Smooth muscle cell (in vitro differentiated cells): ENCODE measurements around the gene B4GAT1. TPM values are rescaled to one million over a fixed set of nuclear protein-coding genes. Genes with fewer than 3 reads are reported as not detected.

Experiments used
- DNase-seq: peaks from one replicate; lab custom pipeline; 2025; ENCODE audit not compliant: unreplicated experiment; lab: John Stamatoyannopoulos, UW
- H2AFZ ChIP-seq: fragments of 200-600 bp; sonication (generic); 2 replicates; pipeline ENCODE4 v1.6.0; 2016; ENCODE audit warnings: antibody characterized with exemption, low read depth, mild to moderate bottlenecking
- H3F3A ChIP-seq: fragments of 200-600 bp; sonication (generic); 2 replicates; pipeline ENCODE4 v1.6.0; 2017; ENCODE audit warnings: antibody characterized with exemption, low read depth
- H3K27ac ChIP-seq: fragments of 200-600 bp; sonication (generic); 2 replicates; pipeline ENCODE4 v1.5.1; 2016; ENCODE audit warnings: low read depth, mild to moderate bottlenecking
- H3K27me3 ChIP-seq: fragments of 200-600 bp; sonication (generic); 2 replicates; pipeline ENCODE4 v1.6.1; 2016; ENCODE audit warnings: low read depth, mild to moderate bottlenecking
- H3K36me3 ChIP-seq: fragments of 200-600 bp; sonication (generic); 2 replicates; pipeline ENCODE4 v1.5.1; 2016; ENCODE audit warnings: low read depth
- H3K4me1 ChIP-seq: fragments of 200-600 bp; sonication (generic); 2 replicates; pipeline ENCODE4 v1.5.1; 2016; ENCODE audit warnings: low read depth
- H3K4me2 ChIP-seq: fragments of 200-600 bp; sonication (generic); 2 replicates; pipeline ENCODE4 v1.6.0; 2016; ENCODE audit warnings: mild to moderate bottlenecking
- H3K4me3 ChIP-seq: fragments of 200-600 bp; sonication (generic); 2 replicates; pipeline ENCODE4 v1.5.1; 2016; ENCODE audit warnings: mild to moderate bottlenecking
- H3K79me2 ChIP-seq: fragments of 200-600 bp; sonication (generic); 2 replicates; pipeline ENCODE4 v1.6.0; 2016; ENCODE audit warnings: low read depth, mild to moderate bottlenecking
- H3K9ac ChIP-seq: fragments of 200-600 bp; sonication (generic); 2 replicates; pipeline ENCODE4 v1.6.0; 2016; ENCODE audit warnings: low read depth
- H3K9me3 ChIP-seq: fragments of 200-600 bp; sonication (generic); replicated peaks from 2 replicates; pipeline ENCODE4 v1.5.1; 2016; ENCODE audit warnings: low read depth
- H4K20me1 ChIP-seq: fragments of 200-600 bp; sonication (generic); 2 replicates; pipeline ENCODE4 v1.6.0; 2016; ENCODE audit warnings: low read depth
- WGBS: methylation state at CpG from one replicate; pipeline ENCODE4 v1.1.7; 2016; ENCODE audit warnings: low lambda C conversion rate; 5-methylcytosine and 5-hydroxymethylcytosine counted together
- polyA plus RNA-seq: library from polyadenylated mRNA; unstranded; fragments of >200 nt; fragmentation: Nextera tagmentation; extraction: Ambion mirVana; gene quantifications from 2 replicates; pipeline ENCODE4 v1.2.1, GENCODE V29; 2016
- total RNA-seq: library from RNA; depleted of rRNA; stranded (reverse); fragments of >200 nt; gene quantifications from 2 replicates; pipeline ENCODE4 v1.2.3, GENCODE V29; 2014
- TF ChIP-seq, protein P1 (sequence below): fragments of 200-600 bp; sonication (generic); IDR thresholded peaks from 2 replicates; pipeline ENCODE4 v1.5.1; 2017; ENCODE audit warnings: borderline replicate concordance, mild to moderate bottlenecking, antibody characterized with exemption; ENCODE audit not compliant: insufficient read depth, poor library complexity, severe bottlenecking

B4GAT1 gene
- total and polyA plus RNA-seq, 2 experiments from 2014 or later: 27.1 to 35.1 TPM

DNA sequence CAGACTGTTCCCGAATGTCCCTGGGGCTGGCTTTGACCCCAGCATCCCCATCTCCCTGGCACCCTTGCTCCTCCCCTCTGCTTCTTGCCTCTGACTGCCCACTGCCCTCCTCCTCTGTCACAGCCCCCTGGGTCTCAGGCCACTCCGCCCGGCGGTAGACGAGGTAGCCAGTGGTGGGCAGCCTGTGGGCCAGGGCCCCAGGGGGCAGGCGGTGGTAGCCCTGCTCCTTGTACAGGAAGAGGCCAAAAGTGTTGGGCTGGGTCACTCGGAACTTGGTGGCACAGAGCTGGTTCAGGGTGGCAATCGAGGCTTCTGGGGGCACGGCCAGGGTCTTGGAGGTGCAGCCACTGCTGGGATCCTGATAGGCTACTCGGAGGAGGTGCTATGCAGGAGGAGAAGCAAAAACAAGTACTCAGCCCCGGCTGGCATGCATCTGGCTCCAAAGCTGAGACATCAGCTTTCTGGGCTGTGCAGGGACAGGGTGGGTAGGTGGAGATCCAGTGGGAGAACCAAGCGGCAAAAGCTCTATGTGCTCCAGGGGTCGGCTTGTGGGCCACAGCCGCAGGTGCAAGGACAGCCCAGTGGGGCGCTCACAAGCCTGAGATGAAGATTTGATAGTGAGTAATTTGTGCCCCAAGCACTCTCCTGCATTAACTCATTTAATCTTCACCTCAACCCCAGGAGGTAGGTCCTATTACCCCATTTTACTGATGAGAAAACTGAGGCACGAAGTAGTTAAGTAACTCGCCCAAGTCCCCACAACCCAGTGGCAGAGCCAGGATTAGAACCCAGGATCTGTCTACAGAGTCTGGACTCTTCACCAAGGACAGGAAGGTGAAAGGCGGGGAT lies 14.8 kb downstream of the B4GAT1 start:
- TF ChIP-seq, protein P1, sequence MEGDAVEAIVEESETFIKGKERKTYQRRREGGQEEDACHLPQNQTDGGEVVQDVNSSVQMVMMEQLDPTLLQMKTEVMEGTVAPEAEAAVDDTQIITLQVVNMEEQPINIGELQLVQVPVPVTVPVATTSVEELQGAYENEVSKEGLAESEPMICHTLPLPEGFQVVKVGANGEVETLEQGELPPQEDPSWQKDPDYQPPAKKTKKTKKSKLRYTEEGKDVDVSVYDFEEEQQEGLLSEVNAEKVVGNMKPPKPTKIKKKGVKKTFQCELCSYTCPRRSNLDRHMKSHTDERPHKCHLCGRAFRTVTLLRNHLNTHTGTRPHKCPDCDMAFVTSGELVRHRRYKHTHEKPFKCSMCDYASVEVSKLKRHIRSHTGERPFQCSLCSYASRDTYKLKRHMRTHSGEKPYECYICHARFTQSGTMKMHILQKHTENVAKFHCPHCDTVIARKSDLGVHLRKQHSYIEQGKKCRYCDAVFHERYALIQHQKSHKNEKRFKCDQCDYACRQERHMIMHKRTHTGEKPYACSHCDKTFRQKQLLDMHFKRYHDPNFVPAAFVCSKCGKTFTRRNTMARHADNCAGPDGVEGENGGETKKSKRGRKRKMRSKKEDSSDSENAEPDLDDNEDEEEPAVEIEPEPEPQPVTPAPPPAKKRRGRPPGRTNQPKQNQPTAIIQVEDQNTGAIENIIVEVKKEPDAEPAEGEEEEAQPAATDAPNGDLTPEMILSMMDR: no peak
- H3K4me3 ChIP-seq: no peak overlapping the region
- no peak overlapping the region for H3K27ac ChIP-seq
- H3K79me2 ChIP-seq: peaks cover 9% of the 10 kb centered on the region
- DNase-seq: no peak
- H3K9me3 ChIP-seq: no peaks in the 10 kb centered on the region
- H3K27me3 ChIP-seq: no peaks in the 10 kb centered on the region
- H3K9ac ChIP-seq: no peak overlapping the region
- H3K36me3 ChIP-seq: no peaks in the 10 kb centered on the region
- 90% methylated on average over 18 of the region's 18 CpGs for WGBS
- peaks cover 4% of the 10 kb centered on the region for H4K20me1 ChIP-seq
- peaks cover 17% of the 10 kb centered on the region for H3K4me1 ChIP-seq
- H3F3A ChIP-seq: peaks cover 7% of the 10 kb centered on the region
- no peak overlapping the region for H3K4me2 ChIP-seq
- H2AFZ ChIP-seq: no peak overlapping the region

GRCh38 chr11:66331542-66332370 lies 15.7 kb downstream of the B4GAT1 start:
- WGBS: 98% methylated on average over 12 of the region's 12 CpGs
- no peak for DNase-seq
- Histone ChIP-seq H3K9me3 (no peaks in the 10 kb centered on the region), H3K4me1 (peaks cover 25% of the 10 kb centered on the region), H3K4me2 (no peak overlapping the region), H2AFZ (no peak overlapping the region), H3K9ac (no peak overlapping the region), H3K27me3 (no peaks in the 10 kb centered on the region), H3K79me2 (peaks cover 9% of the 10 kb centered on the region), H3F3A (peaks cover 3% of the 10 kb centered on the region), H4K20me1 (no peaks in the 10 kb centered on the region), H3K36me3 (no peaks in the 10 kb centered on the region), H3K4me3 (no peak overlapping the region), H3K27ac (no peak overlapping the region)
- TF ChIP-seq, protein P1: no peak

- no peaks in the 10 kb centered on the region for H3K9me3 ChIP-seq
- no peaks in the 10 kb centered on the region for H3K36me3 ChIP-seq
- no peak overlapping the region for H3K4me2 ChIP-seq
- DNase-seq: no peak
- 87% methylated on average over 10 of the region's 10 CpGs for WGBS
- no peaks in the 10 kb centered on the region for H4K20me1 ChIP-seq
- H3K4me3 ChIP-seq: no peak overlapping the region
- peaks cover 27% of the 10 kb centered on the region for H3K4me1 ChIP-seq
- H3K27ac ChIP-seq: no peak overlapping the region
- H3K79me2 ChIP-seq: peaks cover 9% of the 10 kb centered on the region
- no peak overlapping the region for H3K9ac ChIP-seq
- H3F3A ChIP-seq: peaks cover 3% of the 10 kb centered on the region
- no peaks in the 10 kb centered on the region for H3K27me3 ChIP-seq
- TF ChIP-seq, protein P1: no peak
- H2AFZ ChIP-seq: no peak overlapping the region
Observed at GRCh38 chr11:66330931-66331330, 16.5 kb downstream of the B4GAT1 start.
